HG02943 (cell line): Measurements from ENCODE around the gene DIRAS2.
"Not testable (repeated sequence)": the region's sequence is repeated elsewhere in the genome, so short reads cannot be mapped to it uniquely, and the experiment has no call there.

Experiments used
- ATAC-seq: cut with Tn5 transposase; IDR thresholded peaks from one replicate; pipeline ENCODE4 v1.9.1; 2021; ENCODE audit warnings: mild to moderate bottlenecking, low read depth, moderate library complexity; ENCODE audit not compliant: unreplicated experiment

The DIRAS2 gene, protein sequence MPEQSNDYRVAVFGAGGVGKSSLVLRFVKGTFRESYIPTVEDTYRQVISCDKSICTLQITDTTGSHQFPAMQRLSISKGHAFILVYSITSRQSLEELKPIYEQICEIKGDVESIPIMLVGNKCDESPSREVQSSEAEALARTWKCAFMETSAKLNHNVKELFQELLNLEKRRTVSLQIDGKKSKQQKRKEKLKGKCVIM

DNA sequence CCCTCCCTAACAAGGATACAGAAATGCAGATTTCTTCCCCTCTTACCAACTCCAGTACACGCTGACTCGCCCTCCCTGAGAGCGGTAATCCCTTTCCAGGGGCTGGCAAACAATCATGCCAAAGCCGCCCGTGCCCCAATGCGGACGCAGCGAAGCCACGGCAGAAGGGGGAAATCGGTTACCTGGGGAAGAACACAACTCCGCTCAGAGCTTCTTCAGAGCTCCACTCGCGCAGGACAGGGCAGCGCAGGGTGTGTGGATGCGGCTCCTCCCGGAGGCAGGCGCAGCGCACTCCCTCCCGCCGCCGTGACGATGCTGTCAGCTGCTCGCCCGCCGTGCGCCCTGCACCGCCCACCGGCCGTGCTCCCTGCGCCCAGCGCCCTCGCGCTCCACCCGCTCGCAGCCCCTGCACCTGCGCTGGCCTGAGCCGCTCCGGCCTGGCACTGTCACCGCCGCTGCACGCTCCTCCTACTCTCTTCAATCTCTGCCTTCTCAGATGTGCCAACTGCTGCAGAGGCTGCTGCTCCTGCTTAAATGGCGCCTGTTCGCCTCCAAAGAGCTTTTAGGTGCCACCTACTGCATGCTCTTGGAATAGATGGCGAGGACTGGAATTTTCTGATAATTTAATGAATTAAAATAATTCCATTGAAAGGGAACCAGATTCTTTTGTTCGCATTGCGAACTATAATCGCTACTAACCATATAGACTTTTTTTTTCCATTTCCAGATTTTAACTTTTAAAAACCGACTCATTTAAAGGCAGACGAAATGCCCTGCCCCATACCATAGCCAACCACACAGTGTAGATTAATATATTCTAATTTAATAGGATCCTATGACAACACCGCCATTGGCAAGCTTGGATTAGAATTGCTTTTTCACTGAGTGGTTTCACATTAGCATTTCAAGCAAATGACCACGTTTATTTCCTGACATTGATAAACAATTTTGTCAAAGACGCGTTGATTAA, at the start of gene DIRAS2:
DIRAS2 (minus strand) TSS at position 255 of the 970 bp plus-strand sequence. CDS start 28,997 bp downstream, outside the sequence.
- ATAC-seq: no peak

DNA sequence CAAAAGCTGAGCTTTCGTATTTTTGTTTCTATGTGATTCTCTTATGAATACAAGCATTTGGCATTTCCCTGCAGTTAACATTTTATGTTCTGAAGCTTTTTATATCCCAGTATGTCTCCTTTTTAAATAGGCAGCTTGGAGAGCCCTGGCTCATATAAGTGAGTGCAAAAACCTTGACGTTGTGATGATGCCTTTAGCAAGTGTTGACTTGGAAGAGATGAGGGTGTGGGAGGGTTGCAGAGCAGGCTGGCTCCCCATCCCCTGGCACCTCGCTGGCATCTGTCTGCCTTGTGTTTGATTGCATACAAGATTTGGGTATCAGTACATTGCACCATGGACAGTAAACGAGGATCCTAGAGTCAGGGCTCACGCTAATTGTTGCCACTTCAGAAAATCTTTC, 42.1 kb upstream of the DIRAS2 start:
- ATAC-seq: no peak

DNA sequence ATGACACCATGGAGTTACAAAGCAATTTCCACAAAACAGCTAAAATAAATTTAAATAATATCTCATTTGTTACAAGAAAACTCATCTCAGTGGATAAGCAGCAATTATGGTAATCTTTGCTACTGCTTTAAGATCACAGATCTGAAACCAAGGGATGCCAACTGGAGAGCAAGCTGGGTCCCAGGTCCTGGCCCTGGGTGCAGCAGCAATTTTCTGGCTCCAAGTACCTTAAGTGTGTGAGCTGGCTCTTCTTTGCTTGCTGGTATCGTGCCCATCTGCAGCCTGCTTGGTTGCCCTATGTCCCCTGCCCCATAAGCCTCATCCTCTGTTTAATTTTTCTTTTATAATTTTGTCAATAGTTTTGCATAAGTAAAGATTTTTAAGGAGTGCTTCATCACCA, 41.5 kb upstream of the DIRAS2 start:
- no peak for ATAC-seq

DNA sequence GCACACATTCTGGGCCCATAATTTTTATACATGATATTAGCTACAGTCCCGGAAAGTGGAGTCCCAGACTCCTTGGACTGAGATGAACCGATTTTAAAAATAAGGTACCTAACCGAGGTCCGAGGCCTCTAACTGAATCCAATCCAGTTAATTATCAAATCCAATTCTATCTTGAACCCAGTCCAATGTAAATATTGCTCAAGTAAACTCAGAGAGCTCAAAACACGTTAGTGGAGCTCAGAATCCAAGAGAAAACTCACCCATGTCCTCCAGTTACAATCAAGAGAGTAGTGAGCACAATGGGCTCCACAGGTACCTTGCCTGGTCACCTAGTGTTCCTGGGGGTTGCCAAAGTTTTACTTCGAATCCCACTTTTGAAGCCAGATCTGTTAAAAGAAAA, 37.9 kb upstream of the DIRAS2 start:
- no peak for ATAC-seq

DNA sequence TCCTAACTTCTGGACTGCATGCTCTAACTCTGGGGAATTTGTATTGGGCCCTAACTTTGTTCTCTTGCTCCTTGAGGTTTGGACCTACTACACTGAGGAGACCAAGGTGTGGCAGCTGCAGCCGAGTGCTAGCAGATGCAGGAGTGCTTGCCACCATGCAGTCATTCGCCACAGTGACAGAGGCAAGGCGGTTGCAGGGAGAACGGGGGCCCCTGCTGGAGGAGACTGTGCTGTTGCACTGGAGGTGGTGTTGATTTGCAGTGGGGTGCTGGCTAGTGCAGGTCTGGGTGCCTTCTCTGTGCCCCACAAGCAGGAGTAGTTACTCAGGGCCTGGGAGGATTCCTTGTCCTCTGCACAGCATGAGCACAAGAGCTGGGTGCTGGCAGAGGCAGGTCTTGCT, 22.4 kb upstream of the DIRAS2 start:
- no peak for ATAC-seq

DNA sequence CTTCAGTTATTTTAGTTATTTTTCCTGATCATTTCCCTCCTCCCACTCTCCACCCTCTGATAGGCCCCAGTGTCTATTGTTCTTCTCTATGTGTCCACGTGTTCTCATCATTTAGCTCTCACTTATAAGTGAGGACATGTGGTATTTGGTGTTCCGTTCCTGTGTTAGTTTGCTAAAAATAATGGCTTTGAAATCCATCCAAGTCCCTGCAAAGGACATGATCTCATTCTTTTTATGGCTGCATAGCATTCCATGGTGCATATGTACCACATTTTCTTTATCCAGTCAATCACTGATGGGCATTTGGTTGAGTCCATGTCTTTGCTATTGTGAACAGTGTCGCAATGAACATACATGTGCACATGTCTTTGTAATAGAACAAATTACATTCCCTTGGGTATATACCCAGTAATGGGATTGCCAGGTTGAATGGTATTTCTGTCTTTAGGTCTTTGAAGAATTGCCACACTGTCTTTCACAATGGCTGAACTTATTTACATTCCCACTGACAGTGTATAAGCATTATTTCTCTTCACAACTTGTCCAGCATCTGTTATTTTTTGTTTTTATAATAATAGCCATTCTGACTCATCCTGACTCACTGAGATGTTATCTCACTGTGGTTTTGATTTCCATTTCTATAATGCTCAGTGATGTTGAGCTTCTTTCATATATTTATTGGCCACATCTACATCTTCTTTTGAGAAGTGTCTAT, 17.2 kb upstream of the DIRAS2 start:
- ATAC-seq: no peak

DNA sequence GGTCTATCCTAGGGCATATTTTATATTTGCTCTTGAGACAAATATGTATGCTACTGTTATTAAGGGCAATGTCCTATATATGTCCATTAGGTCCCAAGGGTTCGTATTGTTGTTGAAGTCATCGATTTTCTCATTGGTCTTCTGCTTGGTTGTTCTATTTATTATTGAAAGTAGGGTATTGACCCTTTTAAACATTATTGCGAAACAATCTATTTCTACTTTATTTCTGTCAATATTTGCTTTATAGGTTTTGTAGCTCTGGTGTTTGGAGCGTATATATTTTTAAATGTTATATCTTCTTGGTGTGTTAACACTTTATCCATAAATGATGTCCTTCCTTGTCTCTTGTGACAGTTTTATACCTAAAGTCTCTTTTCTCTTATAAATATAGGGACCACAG, 16.2 kb upstream of the DIRAS2 start:
- no peak for ATAC-seq

DNA sequence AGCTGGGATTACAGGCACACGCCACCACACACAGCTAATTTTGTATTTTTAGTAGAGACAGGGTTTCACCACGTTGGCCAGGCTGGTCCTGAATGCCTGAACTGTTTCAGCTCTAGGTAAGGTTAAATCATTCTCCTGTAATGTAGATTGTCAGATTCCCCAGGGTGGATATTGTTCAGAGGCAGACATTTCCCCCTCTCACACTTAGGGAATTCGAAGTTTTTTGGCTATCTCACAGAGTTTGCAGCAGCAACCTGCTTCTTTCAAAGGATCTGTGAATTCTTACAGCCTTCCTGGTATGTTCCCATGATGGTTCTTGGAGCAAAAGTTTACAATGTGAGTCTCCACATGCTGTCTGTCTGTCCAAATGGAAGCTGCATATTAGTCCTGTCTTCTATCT, 15.6 kb upstream of the DIRAS2 start:
- ATAC-seq: no peak

DNA sequence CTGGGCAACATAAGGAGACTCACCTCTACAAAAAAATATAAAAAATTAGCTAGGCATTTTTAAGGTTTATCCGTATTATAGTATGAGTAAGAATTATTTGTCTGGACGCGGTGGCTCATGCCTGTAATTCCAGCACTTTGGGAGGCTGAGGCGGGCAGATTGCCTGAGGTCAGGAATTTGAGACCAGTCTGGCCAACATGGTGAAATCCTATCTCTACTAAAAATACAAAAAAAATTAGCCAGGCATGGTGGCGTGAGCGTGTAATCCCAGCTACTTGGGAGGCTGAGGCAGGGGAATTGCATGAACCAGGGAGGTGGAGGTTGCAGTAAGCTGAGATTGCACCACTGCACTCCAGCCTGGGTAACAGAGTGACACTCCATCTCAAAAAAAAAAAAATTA, 14.3 kb upstream of the DIRAS2 start:
- ATAC-seq: not testable (repeated sequence)

DNA sequence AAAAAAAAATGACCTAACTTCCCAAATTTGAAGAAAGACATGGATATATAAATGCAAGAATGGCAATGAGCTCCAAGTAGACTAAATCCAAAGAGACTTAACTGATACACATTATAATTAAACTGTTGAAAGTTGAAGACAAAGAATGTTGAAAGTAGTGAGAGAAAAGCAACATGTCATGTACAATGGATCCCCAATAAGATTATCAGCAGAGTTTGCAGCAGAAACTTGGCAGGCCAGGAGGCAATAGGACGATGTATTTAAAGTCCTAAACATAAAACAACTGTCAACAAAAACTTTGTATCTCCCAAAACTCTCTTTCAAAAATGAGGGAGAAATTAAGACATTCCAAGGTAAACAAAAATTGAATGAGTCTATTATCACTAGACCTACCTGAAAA, 8.6 kb upstream of the DIRAS2 start:
- ATAC-seq: no peak

DNA sequence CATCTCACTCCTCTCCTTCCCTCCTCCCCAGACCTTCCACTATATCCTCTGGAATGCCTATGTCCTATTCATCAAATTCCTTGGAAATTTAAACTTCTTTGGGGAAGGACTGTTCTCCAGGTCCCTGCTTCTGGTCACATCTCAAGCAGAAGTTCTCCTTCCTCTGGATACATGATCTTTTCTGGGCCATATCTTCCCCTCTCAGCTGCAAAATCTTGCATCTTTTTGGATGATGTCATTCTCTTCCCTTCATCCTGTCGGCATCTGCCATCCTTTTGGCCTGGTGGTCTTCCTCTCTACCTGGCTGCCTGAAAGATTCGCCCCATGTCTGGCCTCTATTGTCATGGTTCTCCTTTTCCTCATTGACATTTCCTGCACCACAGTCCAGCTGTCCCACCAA, 5.2 kb upstream of the DIRAS2 start:
- ATAC-seq: no peak

DNA sequence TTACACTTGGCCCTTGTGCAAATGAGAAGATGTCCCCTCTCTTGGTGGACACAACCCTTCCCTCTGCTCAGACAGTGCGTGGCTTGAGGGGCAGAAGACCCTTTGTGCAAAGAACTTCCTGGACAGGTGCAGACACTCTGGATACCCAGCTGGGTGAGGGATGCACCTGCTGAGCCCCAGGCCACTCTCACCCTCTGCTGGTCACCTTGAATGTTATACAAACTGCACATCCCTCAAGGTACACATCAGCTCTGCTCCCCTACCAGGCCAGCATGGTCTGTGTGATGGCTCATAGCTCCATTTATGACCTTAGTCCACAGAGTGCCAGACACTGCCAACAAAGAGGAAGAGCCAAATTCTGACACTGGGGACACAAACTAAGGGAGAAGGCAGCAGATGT, 3.1 kb upstream of the DIRAS2 start:
- no peak for ATAC-seq

DNA sequence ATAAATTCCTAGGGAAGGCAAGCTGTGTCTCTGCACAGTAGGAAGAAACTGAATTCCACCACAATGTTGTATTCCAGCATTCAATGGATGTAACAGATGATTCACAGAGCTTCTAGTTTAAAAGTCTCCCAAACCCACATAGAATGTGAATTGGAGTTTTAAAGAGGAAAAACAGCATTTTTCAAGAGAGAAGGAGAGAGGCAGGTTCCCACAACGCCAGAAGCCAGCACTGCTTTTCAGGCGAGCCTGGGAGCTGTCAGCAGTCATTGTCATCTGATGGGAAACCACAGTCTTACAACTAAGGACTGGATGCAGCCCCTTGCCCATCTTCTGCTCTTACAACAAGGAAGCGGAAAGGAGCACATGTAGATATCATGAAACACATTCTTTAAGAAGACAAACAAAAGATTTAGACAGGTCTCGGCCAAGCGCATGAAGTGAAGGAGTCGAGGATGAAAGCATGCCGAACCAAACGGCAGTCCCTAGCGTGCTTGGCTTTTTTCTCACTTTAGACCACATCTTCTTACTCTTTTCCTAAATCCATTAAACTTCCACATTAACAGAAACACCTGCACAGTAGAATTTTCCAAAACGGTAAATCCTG, 638 bp downstream of the DIRAS2 start:
- ATAC-seq: no peak

DNA sequence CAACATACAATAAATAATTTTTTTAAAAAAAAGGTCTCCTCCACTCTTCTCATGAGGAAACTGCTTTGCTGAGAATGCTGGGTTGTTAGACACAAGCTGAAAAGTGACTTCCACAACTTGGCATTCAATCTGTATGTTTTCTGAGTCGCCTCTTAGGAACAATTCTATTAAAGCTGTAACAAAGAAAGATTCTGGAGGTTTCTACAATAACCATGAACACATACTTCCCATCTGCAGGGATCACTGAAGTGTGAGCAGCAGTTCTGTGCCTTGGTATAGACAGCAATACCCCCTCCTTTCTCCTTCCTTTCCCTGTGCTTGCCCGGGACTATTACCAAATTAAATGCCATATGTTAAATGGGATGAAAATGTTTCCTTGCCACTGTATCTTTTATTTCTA, 1.5 kb downstream of the DIRAS2 start:
- no peak for ATAC-seq

DNA sequence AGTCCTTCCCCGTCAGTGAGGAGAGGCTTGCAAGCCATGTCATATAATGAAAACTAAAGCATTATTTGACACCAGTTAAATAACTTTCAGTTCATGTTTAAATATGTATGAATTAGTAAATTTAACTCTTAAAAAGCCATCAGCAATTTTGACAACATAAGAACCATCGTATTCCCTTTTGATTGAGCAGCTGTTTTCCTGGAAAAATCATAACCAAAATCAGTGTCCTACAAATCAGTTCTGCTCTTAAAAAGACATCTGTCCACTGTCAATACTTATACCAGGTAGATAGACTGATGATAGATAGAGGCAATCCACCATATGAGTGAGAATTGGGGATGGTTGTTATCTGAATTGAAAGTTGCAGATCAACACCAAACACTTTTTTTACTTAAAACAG, 2.3 kb downstream of the DIRAS2 start:
- no peak for ATAC-seq

DNA sequence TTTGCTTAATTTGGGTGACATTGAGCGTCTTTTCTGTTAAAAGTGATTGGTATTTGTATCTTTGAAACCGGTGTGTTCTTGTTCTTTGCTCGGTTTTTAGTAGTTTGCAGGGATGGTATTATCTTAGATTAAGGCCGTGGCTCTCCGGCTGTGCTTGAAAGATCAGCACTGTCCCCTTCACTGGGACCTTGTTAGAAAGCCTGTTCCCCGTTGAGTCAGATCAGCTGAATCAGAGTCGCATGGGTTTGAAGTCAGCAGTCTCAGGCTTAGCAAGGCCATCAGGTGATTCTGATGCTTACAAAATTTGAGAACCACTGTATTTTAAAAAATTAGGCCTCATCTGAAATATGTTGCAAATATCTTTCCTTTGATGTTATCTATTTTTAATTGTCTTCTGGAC, 5.0 kb downstream of the DIRAS2 start:
- ATAC-seq: no peak

DNA sequence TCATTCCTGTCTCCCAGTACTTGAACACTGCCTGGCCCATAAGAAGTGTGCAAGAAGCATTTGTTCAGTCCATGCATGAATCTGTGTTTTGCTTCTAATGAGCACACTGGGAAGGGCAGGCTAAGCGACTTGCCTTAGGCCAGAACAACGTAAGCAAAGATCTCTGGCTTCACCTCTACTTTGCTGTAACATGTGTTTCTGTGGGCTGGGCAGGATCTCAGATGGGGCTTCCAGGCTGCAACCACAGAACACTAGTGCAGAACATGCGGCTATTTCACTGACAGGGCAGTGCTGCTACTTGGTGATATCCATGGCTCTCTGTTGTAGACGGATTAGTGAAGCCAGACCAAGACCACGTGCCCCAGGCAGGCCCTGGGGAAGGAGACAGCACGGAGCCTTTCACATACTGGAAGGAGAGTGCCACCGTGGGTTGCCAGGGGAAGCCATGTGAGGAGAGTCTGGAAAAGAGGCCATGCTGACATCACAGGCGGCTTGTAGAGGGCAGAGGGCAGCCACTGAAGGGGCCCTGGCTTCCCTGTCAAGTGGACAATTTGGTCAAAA, 9.9 kb downstream of the DIRAS2 start:
- ATAC-seq: no peak

DNA sequence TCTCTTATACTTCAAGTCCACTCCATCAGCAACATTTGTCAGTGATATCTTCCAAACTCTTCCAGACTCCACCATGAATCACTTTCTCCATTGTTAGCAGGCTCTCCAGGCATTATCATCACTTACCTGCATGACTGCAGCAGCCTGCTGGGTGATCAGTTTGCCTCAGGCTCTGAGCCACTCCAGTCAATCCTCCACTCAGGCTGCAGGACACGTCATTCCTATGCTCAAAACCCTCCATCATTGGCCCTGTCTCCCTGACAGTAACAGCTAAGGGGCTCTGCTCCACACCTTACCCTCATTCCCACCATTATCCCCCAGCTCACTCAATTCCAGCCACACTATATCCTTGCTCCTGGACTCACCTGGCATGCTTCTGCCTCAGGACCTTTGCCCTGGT, 10.7 kb downstream of the DIRAS2 start:
- no peak for ATAC-seq

DNA sequence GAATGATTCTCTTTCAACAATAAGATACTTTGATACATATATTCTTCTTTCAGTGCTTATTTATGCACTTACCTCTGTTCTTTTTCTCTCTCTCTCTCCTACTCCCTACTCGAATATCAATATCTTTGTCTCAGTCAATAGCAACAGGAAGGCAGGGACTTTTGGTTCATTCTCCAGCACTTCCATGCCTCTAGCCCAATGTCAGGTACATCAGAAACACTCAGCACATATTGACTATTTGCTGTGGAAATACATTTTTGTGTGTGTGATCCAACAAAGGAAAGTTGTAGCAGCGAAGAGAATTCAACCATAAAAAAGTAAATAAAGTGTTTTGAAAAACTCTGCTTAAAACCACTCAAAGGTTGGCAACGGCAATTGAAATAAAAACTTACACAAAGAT, 12.6 kb downstream of the DIRAS2 start:
- ATAC-seq: no peak

DNA sequence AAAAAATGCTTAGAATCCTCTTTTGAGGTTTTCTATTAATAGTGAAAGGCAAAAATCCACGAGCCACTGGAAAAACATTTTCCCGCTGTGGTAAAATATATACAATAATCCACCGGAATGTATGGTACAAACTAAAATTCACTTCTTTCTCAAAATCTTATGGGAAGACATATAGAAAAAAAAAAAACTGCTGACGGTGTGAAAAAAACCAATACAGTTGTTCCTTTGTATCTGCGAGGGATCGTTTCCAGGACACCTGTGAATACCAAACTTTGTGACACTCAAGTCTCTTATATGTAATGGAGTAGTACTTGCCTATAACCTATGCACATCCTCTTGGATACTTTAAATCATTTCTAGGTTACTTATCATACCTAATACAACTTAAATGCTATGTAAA, 13.3 kb downstream of the DIRAS2 start:
- no peak for ATAC-seq

DNA sequence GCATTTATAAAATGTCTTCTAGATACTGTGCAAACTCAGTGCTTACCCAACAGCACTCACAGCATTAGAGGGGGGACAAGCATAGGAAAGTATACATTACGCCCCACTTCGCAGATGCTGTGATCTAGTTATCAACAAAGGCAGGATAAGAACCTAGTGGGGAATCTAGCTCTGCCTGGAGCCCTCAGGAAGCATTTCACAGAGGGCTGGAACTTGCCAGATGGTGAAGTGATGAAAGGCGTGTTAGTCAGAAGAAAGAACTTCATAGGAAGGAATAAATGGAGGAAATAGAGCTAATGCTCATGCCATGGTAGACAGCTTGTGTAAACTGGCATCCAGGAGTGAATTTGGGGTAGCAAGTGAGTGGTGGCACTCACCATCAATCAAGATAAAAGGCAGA, 25.8 kb downstream of the DIRAS2 start:
- ATAC-seq: no peak
